Tibial artery (tissue), 4 donors: Measurements from ENCODE around the gene RPRD1A.
A peak's percentile ranks its signal among the peaks of the same experiment; 100 is the strongest.

Experiments used
- DNase-seq, 2 donors: peaks; one replicate each; pipeline ENCODE4 v3.0.0-alpha.2; 2019
- H3K27ac ChIP-seq, 2 donors: fragments of 200-600 bp; sonication (generic) in 1 of 2; 1 replicate in 1 of 2; 2 replicates in 1 of 2; pipeline ENCODE4 v1.5.1; 2018 to 2019; ENCODE audit warnings: mild to moderate bottlenecking in 1 of 2
- H3K27me3 ChIP-seq, 2 donors: fragments of 200-600 bp; sonication (generic) in 1 of 2; one replicate each; pipeline versions ENCODE4 v1.5.1 to v1.6.0; 2016 to 2019
- H3K36me3 ChIP-seq, 3 donors: fragments of 200-600 bp; sonication (generic) in 2 of 3; one replicate each; pipeline ENCODE4 v1.5.1; 2016 to 2019; ENCODE audit warnings: mild to moderate bottlenecking in 2 of 3
- H3K4me1 ChIP-seq, 4 donors: fragments of 200-600 bp; sonication (generic) in 2 of 4; 1 replicate in 3 of 4; 2 replicates in 1 of 4; pipeline ENCODE4 v1.5.1; 2016 to 2019
- H3K4me3 ChIP-seq, 2 donors: fragments of 200-600 bp; sonication (generic) in 1 of 2; 1 replicate in 1 of 2; 2 replicates in 1 of 2; pipeline ENCODE4 v1.5.1; 2018 to 2019; ENCODE audit warnings: mild to moderate bottlenecking in 2 of 2
- H3K9me3 ChIP-seq, 3 donors: fragments of 200-600 bp; sonication (generic) in 1 of 3; one replicate each; pipeline ENCODE4 v1.5.1; 2016 to 2019
- CTCF ChIP-seq, 2 experiments: fragments of 200-600 bp in 1 of 2; fragments of 450-650 bp in 1 of 2; IDR thresholded peaks; one replicate each; pipeline ENCODE4 v1.5.1; 2017 to 2019; ENCODE audit warnings: antibody characterized with exemption in 2 of 2, mild to moderate bottlenecking in 1 of 2, moderate library complexity in 1 of 2
- intact Hi-C: fragments of 100-400 bp; cut with DNase I; formaldehyde crosslinking; loops from one replicate; pipeline ENCODE4 v1.15.0; 2023; ENCODE audit warnings: low total_unique reads

The RPRD1A gene

GRCh38 chr18:35974181-35974580, 93.2 kb downstream of the RPRD1A start:
- intact Hi-C loops = loop anchor here (5.0 kb wide), 1 partner anchor 853 kb away; the partner anchor contains the start of genes KIAA1328 and TPGS2
- no peak overlapping the region for H3K27ac ChIP-seq
- H3K4me1 ChIP-seq = peaks cover 0 to 21% (median 15%) of the 10 kb centered on the region in 4 donors
- DNase-seq = no peak
- no peak overlapping the region for H3K4me3 ChIP-seq
- TF ChIP-seq CTCF (IDR thresholded peaks at IDR 0.05) = no peak
- H3K27me3 ChIP-seq = no peaks in the 10 kb centered on the region
- no peaks in the 10 kb centered on the region for H3K9me3 ChIP-seq
- peaks cover 27 to 41% (median 35%) of the 10 kb centered on the region in 3 donors for H3K36me3 ChIP-seq

- intact Hi-C loops = loop anchor here (5.0 kb wide), 1 partner anchor 854 kb away; the partner anchor contains the start of genes KIAA1328 and TPGS2
- Histone ChIP-seq H3K9me3 (no peaks in the 10 kb centered on the region), H3K27ac (no peak overlapping the region), H3K4me1 (peaks cover 0 to 21% (median 15%) of the 10 kb centered on the region in 4 donors), H3K27me3 (no peaks in the 10 kb centered on the region), H3K36me3 (peaks cover 22 to 36% (median 30%) of the 10 kb centered on the region in 3 donors), H3K4me3 (peak overlapping the region in 1 of 2 donors; percentile 92)
- TF ChIP-seq CTCF (IDR thresholded peaks at IDR 0.05) = no peak
- DNase-seq = no peak
Measured at GRCh38 chr18:35973650-35974049, 93.7 kb downstream of the RPRD1A start.

GRCh38 chr18:35972197-35973000, 95.0 kb downstream of the RPRD1A start, which contains the start of gene RMP24:
TSS of gene RMP24 (plus strand) at chr18:35972679.
- peaks cover 11 to 23% (median 17%) of the 10 kb centered on the region in 3 donors for H3K36me3 ChIP-seq
- intact Hi-C loops = loop anchor here (5.0 kb wide), 1 partner anchor 855 kb away; the partner anchor contains the start of genes KIAA1328 and TPGS2
- no peaks in the 10 kb centered on the region for H3K27me3 ChIP-seq
- no peaks in the 10 kb centered on the region for H3K9me3 ChIP-seq
- no peak for TF ChIP-seq CTCF (IDR thresholded peaks at IDR 0.05)
- peak within 1 kb of the TSS; percentile 75 to 92 for H3K4me3 ChIP-seq
- DNase-seq = peak; percentile 91 to 96
- H3K4me1 ChIP-seq = peaks cover 0 to 21% (median 15%) of the 10 kb centered on the region in 4 donors
- H3K27ac ChIP-seq = peak within 1 kb of the TSS; percentile 81 to 85

GRCh38 chr18:35971661-35972196, 95.6 kb downstream of the RPRD1A start:
- H3K4me1 ChIP-seq = peaks cover 0 to 21% (median 15%) of the 10 kb centered on the region in 4 donors
- H3K27me3 ChIP-seq = no peaks in the 10 kb centered on the region
- intact Hi-C loops = loop anchor here (5.0 kb wide), 1 partner anchor 856 kb away; the partner anchor contains the start of genes KIAA1328 and TPGS2
- peak overlapping the region; percentile 81 to 85 for H3K27ac ChIP-seq
- H3K4me3 ChIP-seq = peak overlapping the region; percentile 75 to 92
- no peak for DNase-seq
- peaks cover 7 to 18% (median 15%) of the 10 kb centered on the region in 3 donors for H3K36me3 ChIP-seq
- TF ChIP-seq CTCF (IDR thresholded peaks at IDR 0.05) = no peak
- H3K9me3 ChIP-seq = no peaks in the 10 kb centered on the region

GRCh38 chr18:35969676-35970075, 97.7 kb downstream of the RPRD1A start:
- Histone ChIP-seq H3K27ac (no peak overlapping the region), H3K27me3 (no peaks in the 10 kb centered on the region), H3K4me1 (peaks cover 0 to 21% (median 15%) of the 10 kb centered on the region in 4 donors), H3K9me3 (no peaks in the 10 kb centered on the region), H3K36me3 (peaks cover 0 to under 1% (median 0%) of the 10 kb centered on the region in 3 donors), H3K4me3 (no peak overlapping the region)
- intact Hi-C loops = loop anchor here (5.0 kb wide), 1 partner anchor 858 kb away; the partner anchor contains the start of genes KIAA1328 and TPGS2
- TF ChIP-seq CTCF (IDR thresholded peaks at IDR 0.05) = no peak
- DNase-seq = no peak
